TTC549 (cell line): Measurements from ENCODE around the gene PFN4.
"Not testable (repeated sequence)": the region's sequence is repeated elsewhere in the genome, so short reads cannot be mapped to it uniquely, and the experiment has no call there.

Experiments used
- FAIRE-seq: peaks from 2 replicates; lab custom pipeline; 2012; peaks lifted over from hg19 to GRCh38; lab: Jason Lieb, UNC

Gene PFN4

GRCh38 chr2:24123195-24123921 lies at the start of gene PFN4, which contains the start of gene FAM228B:
TSS of gene PFN4 (minus strand) at chr2:24123334. CDS start at chr2:24122535, 799 bp downstream.
TSS of gene FAM228B (plus strand) at chr2:24123469. CDS start at chr2:24124362, 893 bp downstream.
- FAIRE-seq, result no peak

DNA sequence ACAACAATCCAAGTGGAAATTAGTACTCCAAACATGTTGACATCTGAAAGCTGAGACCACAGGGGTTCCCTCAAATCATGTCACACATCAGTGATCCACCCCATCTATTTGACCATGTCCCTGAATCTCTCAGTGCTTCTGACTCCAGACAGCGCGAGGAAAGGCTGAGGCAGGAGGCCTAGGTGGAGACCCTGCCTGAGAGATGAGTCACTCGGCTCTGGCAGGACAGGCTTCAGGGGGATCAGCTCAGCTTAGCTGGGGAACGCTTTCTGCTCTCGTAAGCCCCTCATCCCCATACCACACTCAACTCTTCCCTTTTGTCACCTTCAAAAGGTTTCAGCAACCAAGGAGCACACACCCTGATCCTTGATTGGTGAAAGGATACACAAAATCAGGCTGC lies 45.9 kb upstream of the PFN4 start:
- no peak for FAIRE-seq

GRCh38 chr2:24164416-24164973 lies 41.4 kb upstream of the PFN4 start:
- no peak for FAIRE-seq

DNA sequence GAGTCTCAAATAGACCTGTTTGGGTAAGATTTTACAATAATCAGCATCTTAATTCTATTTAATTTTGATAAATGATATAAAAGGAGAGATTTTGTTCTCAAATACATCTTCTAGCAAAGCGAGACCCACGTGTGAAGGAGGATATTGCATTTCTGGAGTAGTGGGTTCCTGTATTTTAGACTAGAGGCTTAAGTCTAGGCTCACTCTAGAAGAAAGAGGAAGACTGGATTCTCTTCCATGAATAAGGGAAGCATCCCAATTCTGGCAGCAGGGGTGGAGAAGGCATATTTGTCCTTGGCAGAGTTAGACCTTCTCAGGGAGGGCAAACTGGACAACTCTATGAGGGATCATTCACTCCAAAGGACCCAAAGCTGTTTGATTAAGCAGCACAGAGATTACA lies 40.5 kb upstream of the PFN4 start:
- FAIRE-seq, result no peak

DNA sequence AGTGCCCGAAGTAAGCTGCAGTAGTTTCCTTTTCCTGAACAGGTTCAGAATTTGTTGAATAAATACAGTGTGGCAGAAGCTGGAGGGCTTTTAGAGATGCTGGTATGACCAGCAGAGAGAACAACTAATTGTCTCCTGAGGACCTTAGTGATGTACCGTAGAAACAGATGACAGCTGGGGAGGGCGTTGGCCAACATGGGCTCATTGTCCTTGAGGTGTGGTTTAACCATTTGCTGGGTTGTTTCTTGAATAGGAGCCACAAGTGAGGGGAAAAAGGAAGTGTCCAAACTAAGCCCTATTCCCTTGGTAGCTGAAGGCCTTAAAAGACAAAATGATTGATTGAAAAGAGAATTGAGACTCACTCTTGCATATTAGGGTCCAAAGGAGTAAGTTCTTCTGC lies 40.1 kb upstream of the PFN4 start:
- FAIRE-seq, result no peak

- no peak for FAIRE-seq
Observed at GRCh38 chr2:24162494-24162893, 39.4 kb upstream of the PFN4 start.

DNA sequence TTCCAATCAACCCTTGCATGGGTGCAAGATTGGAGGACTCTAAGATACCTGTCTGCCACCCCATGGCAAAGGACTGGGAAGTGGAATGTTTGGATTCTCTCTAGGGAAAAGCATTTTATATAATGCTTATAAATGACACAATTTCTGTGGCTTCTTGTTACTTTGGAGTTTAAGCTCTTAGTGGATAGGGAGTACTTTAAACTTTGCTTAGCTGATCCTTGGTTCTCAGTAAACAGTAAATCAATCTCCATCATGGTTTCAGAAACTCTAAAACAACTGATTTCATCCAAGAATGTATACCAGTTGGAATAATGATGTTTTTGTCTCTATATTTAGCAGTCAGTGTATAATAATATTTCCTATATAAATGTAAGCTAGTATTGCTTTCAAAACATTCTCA lies 37.6 kb upstream of the PFN4 start:
- no peak for FAIRE-seq

DNA sequence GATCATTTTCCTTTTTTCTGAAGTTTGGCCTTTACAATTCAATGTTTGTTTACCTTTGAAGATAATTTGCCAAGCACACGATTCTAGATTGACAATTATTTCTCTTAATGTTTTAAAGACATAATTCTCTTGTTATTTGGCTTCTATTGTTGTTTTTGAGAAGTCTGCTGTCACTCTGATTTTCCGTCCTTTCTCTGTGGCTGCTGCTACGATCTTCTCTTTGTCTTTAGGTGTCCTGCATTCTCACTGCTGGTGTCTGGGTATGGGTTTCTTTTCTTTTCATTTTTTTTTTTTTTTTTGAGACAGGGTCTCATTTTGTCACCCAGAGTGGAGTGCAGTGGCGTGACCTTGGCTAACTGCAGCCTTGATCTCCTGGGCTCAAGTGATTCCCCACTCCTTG lies 36.6 kb upstream of the PFN4 start:
- FAIRE-seq, result no peak

DNA sequence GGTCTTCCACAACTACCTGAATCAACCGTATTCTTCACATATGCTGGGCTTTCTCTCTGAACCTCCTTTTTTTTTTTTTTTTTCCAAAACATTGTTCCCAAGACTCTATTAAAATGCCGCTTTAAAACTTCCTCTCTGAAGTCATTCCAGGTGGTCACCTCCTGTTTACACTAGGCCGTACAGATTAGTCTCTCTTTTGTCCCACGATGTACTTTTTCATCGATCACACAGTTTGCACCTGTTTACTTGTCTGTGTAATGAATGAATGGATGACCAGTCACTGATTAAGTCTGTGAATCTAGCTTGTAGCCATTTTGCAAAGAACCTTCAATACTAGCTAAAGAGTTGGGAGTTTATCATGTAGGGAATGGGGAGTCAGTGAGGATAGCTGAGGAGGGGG lies 35.0 kb upstream of the PFN4 start:
- FAIRE-seq, result no peak

- FAIRE-seq, result no peak
Observed at GRCh38 chr2:24153478-24153877, 30.3 kb upstream of the PFN4 start.

DNA sequence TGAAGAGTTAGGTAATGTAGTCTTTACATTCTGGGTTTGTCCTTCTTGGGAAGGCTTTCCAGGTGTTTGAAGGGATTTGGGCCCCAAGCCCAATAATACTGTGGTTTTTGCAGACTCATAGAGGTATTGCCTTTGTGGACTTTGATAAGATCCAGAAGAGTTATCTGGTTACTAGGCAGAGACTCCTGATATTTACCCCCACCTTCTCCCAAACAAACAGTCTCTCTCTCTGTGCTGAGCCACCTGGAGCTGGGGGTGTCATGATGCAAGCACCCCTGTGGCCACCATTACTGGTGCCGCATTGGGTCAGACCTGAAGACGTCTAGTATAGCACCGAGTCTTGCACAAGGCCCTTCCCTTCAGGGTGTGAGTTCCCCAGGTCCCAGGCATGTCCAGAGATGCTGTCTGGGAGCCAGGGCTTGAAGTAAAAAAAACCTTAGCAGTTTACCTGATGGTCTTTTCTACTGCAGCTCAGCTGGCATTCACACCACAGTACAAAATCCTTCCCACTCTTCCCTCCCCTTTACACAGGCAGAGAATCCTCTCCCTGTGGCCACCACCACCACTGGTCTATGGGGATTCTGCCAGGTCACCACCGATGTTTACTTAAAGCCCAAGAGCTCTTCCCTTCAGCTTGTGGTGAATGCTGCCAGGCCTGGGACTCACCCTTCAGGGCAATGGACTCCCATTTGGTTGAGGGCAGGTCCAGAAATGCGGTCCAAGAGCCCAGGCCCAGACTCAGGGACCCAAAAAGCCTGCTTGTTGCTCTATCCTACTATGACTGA lies 29.5 kb upstream of the PFN4 start:
- no peak for FAIRE-seq

DNA sequence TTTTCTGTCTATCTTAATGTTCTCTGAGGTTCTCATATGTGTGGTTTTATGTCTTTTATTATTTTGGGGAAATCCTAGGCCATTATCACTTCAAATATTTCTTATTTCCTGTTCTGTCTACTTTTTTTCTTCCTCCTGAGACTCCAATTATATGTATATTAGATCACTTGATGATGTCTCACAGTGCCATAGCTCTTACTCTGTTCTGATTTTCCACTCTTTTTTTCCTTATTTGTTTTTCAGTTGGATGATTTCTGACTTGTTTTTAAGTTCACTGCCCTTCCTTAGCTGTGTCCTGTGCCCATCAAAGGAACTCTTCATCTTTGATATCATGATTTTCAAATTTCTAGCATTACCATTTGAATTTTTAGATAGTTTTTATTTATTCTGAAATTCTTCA lies 24.2 kb upstream of the PFN4 start:
- FAIRE-seq, result no peak

- FAIRE-seq, result not testable (repeated sequence)
Observed at GRCh38 chr2:24140305-24140704, 17.2 kb upstream of the PFN4 start.

DNA sequence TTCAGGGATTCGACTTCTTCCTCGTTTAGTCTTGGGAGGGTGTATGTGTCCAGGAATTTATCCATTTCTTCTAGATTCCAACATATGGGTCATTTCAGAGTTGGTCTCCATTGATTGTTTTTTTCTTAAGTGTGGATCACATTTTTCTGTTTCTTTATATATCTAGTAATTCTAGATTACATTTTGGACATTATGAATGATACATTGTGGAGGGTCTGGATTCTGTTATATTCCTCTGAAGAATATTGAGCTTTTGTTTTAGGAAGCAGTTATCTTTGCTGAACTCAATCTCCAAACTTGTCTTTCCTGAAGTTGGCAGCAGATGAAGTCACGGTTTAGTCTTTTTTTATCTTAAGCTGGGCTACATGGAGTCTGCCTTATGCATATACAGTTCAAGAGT lies 9.4 kb upstream of the PFN4 start:
- FAIRE-seq, result no peak

- FAIRE-seq, result no peak
Observed at GRCh38 chr2:24125956-24126355, 2.8 kb upstream of the PFN4 start.

DNA sequence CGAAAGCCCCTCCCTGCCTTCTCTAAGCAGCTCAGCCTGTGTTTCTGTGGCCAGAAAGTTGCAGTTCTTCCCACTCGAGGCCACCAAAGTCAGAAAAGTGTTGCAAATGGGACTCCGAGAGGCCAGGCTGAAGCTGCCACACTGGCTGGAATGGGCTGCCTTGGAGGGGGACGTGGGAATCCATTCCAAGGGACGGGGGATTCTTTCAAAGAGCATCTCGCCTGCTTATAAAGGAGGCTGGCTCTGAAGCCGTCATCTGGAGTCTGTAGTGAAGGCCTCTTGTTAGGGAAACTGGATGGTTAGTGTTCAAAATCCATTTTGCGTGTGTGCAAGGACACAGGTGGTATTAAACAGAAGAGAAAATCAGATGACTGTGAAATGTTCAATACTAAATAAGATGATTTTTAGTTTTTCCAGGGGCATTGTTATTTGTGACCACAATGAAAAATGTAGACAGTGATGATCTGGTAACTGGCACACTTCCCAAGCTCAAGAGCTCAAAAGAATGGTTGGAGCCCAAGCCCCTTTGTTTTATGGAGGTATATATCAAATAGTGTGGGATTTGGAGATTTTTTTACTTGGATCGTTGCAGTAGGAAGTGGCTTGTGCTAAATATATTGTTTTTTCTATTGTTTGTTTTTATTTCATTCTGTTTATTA lies 917 bp upstream of the PFN4 start:
- no peak for FAIRE-seq

- FAIRE-seq, result no peak
Observed at GRCh38 chr2:24122366-24123194, 554 bp downstream of the PFN4 start.

DNA sequence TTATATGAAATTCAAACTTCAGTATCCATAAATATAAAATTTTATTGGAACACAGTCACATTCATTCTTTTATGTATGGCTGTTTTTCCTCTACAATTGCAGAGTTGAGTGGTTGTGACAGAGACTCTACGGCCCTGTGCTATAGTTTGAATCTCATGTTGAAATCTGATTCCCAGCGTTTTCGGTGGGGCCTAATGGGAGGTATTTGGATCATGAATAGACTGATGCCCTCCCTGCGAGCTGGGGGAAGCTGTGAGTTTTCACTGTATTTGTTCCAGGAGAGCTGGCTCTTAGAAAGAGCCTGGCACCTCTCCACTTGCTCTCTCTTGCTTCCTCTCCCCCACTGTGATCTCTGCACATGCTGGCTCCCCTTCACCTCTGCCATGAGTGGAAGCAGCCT lies 1.7 kb downstream of the PFN4 start:
- no peak for FAIRE-seq

DNA sequence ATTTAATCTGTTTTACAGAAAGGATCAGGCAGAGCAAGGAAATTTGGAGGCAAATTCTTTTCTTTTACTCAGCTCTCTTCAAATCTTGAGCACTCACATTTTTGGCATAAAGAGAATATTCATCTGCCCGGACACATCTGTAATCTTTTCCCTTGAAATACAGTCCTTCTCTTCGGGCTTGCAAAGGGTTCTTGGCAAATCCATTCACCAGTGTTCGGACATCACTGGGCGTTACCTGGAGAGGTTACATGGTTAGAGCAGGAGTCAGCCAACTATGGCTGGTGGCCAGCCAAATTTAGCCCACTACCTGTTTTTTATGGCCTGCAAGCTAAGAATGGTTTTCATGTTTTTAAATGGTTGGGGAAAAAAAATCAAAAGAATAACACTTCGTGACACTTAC lies 2.1 kb downstream of the PFN4 start:
- no peak for FAIRE-seq

- no peak for FAIRE-seq
Observed at GRCh38 chr2:24117902-24118301, 5.2 kb downstream of the PFN4 start.

- FAIRE-seq, result no peak
Observed at GRCh38 chr2:24115057-24115456, 8.1 kb downstream of the PFN4 start.

DNA sequence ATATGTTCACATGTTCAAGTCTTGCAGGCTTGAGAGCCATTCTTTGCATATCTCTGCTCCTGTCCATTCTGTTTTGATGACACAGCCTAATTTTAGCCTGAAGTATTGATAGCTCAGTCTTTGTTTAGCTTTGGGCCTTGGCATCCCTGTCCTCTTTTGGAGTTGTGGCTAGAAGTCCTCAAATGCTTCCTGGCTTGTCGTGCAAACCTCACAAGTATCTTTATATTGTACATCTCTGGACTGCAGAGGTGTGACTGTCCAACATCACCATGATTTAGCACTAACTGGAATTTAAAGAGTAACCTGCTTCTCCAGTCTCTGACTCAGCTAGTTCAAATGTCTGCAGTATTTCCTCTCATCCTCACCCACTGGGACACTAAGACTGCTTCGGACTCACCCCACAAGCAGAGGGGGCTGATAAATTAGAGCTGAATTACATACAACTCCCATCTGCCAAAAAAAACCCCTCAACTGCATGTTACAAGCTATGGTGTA lies 11.7 kb downstream of the PFN4 start:
- FAIRE-seq, result no peak
